ENCODE results near the gene TDRD15. TPM values are rescaled to one million over a fixed set of nuclear protein-coding genes. Genes with fewer than 3 reads are reported as not detected.

TDRD15 gene
- total and polyA plus RNA-seq, 2 of the 4 experiments (the other 2 are of a cell fraction), result not detected

- H2BK120ac ChIP-seq (ENCODE audit: low read depth, low read length), result no peak overlapping the region
- dilution Hi-C loops (cut with HindIII; ENCODE audit: low sequenced_read_pairs, unreplicated experiment) (no loop called here), in situ Hi-C loops (cut with MboI; ENCODE audit: low sequenced_read_pairs) (no loop called here), intact Hi-C loops (cut with micrococcal nuclease) (no loop called here)
- H3K4me1 ChIP-seq (ENCODE audit: control insufficient read depth, insufficient read depth, low read length), result no peaks in the 10 kb centered on the region
- ChIA-PET CTCF (no interaction called here), POLR2A (ENCODE audit: unreplicated experiment) (no interaction called here)
- H2BK20ac ChIP-seq (ENCODE audit: low read depth, low read length), result no peak overlapping the region
- H3K79me1 ChIP-seq (ENCODE audit: low read depth in 1 of 2, low read length in 2 of 2), result no peaks in the 10 kb centered on the region
- no peak for ATAC-seq (ENCODE audit: low read depth)
- TF ChIP-seq RFX5 (IDR thresholded peaks at IDR 0.05; ENCODE audit: low read depth, low read length) (no peak), MXI1 (IDR thresholded peaks at IDR 0.05; ENCODE audit: borderline replicate concordance, low read depth, low read length) (no peak), CHD1 (IDR thresholded peaks at IDR 0.05; ENCODE audit: low read depth, low read length) (no peak), SMC3 (IDR thresholded peaks at IDR 0.05; ENCODE audit: low read depth, low read length) (no peak), BHLHE40 (IDR thresholded peaks at IDR 0.05; ENCODE audit: low read depth, low read length) (no peak), FOS (IDR thresholded peaks at IDR 0.05; ENCODE audit: low read depth, low read length) (no peak), MAFK (IDR thresholded peaks at IDR 0.05; ENCODE audit: low read depth, low read length) (no peak)
- no peaks in the 10 kb centered on the region for H3K9me1 ChIP-seq (ENCODE audit: insufficient read depth, low read length)
- H3K36me3 ChIP-seq (ENCODE audit: control insufficient read depth, insufficient read depth, low read length), result no peaks in the 10 kb centered on the region
- no peak overlapping the region for H3K4ac ChIP-seq (ENCODE audit: low read depth, low read length)
- no peak overlapping the region for H2AK9ac ChIP-seq (replicated peaks; ENCODE audit: low read depth, low read length, poor library complexity)
- no peaks in the 10 kb centered on the region for H3K27me3 ChIP-seq (ENCODE audit: control insufficient read depth, insufficient read depth, low read length)
- no peak overlapping the region for H3K14ac ChIP-seq (replicated peaks; ENCODE audit: low read depth, low read length)
- H4K8ac ChIP-seq (ENCODE audit: low read depth in 2 of 2, low read length in 2 of 2), result no peak overlapping the region
- H4K5ac ChIP-seq (ENCODE audit: low read depth, low read length), result no peak overlapping the region
- H3K4me2 ChIP-seq (ENCODE audit: low read depth, low read length), result no peak overlapping the region
- no CpG with 5 or more reads among the region's 12 CpGs for WGBS, 2 experiments (ENCODE audit: extremely low coverage in 2 of 2, insufficient read length in 1 of 2)
- H3K23ac ChIP-seq (ENCODE audit: low read depth, low read length), result no peak overlapping the region
- H3K27ac ChIP-seq (ENCODE audit: insufficient read depth, low read length), result no peak overlapping the region
- no peaks in the 10 kb centered on the region for H3K9me3 ChIP-seq (ENCODE audit: control insufficient read depth, insufficient read depth, low read length)
- H2BK15ac ChIP-seq (ENCODE audit: low read depth, low read length), result no peak overlapping the region
- no peaks in the 10 kb centered on the region for H4K20me1 ChIP-seq (ENCODE audit: insufficient read depth, low read length)
- H2BK5ac ChIP-seq (ENCODE audit: low read depth, low read length, poor library complexity, severe bottlenecking), result no peak overlapping the region
- no peak for DNase-seq
- no peak overlapping the region for H3K18ac ChIP-seq (ENCODE audit: low read depth, low read length)
- no peak overlapping the region for H4K91ac ChIP-seq (ENCODE audit: insufficient read depth, low read depth, low read length)
- no TSS peak for BruUV-seq (replicated peaks)
- H2AK5ac ChIP-seq (ENCODE audit: low read depth, low read length), result no peak overlapping the region
- H3K56ac ChIP-seq (ENCODE audit: extremely low read depth, insufficient read depth, low read length), result no peak overlapping the region
- no peak overlapping the region for H2AFZ ChIP-seq (replicated peaks; ENCODE audit: low read length, poor library complexity)
- H3K4me3 ChIP-seq (ENCODE audit: insufficient read depth, low read depth, low read length), result no peak overlapping the region
- no peak overlapping the region for H3K9ac ChIP-seq (ENCODE audit: low read depth, low read length)
Measured at GRCh38 chr2:21102356-21102755, 21.4 kb upstream of the TDRD15 start.
